Endothelial cell of umbilical vein (primary cell): ENCODE results near the gene SLC22A15. TPM values are rescaled to one million over a fixed set of nuclear protein-coding genes. Genes with fewer than 3 reads are reported as not detected.

Experiments used
- BruUV-seq: library from RNA; stranded (reverse); fragments of 400-500 nt; replicated peaks from 2 replicates; lab custom pipeline; 2021; lab: Mats Ljungman, UMichigan
- CTCF ChIA-PET: fragments of 300-600, 350-600 bp; sonication (Branson Sonifier 250); formaldehyde crosslinking; loops from one replicate; lab custom pipeline; 2021; ENCODE audit warnings: antibody characterized with exemption, inconsistent platforms; lab: Charles Lee
- POLR2A ChIA-PET: fragments of 300-600, 350-600 bp; sonication (Branson Sonifier 250); formaldehyde crosslinking; loops from one replicate; lab custom pipeline; 2021; ENCODE audit warnings: antibody characterized with exemption, inconsistent platforms; lab: Charles Lee
- DNase-seq: peaks from one replicate; pipeline ENCODE4 v3.0.0-alpha.2; 2011; ENCODE audit warnings: low read depth, low spot score
- FAIRE-seq: peaks from 2 replicates; lab custom pipeline; 2011; peaks lifted over from hg19 to GRCh38; lab: Jason Lieb, UNC
- H2AFZ ChIP-seq: 2 replicates; pipeline ENCODE4 v1.6.0; 2012; ENCODE audit warnings: low read depth, low read length, control low read depth, inconsistent platforms
- H3K27ac ChIP-seq: 2 replicates; pipeline ENCODE4 v1.5.1; 2011; ENCODE audit warnings: low read depth, mild to moderate bottlenecking, control low read depth, low read length, moderate library complexity; ENCODE audit not compliant: insufficient read depth
- H3K27me3 ChIP-seq, 2 experiments: 2 replicates each; pipeline versions ENCODE4 v1.6.0 to v1.6.1; 2011; ENCODE audit warnings: low read length in 2 of 2, mixed read lengths in 1 of 2; ENCODE audit not compliant: control insufficient read depth in 2 of 2, insufficient read depth in 2 of 2
- H3K36me3 ChIP-seq, 2 experiments: 2 replicates in 1 of 2; 3 replicates in 1 of 2; pipeline ENCODE4 v1.5.1; 2011; ENCODE audit warnings: low read length in 2 of 2, mild to moderate bottlenecking in 1 of 2, moderate library complexity in 1 of 2; ENCODE audit not compliant: control insufficient read depth in 2 of 2, insufficient read depth in 2 of 2; ENCODE audit errors: extremely low read depth in 1 of 2
- H3K4me1 ChIP-seq: 3 replicates; pipeline ENCODE4 v1.5.1; 2011; ENCODE audit warnings: mild to moderate bottlenecking, low read length; ENCODE audit not compliant: control insufficient read depth, insufficient read depth; ENCODE audit errors: extremely low read depth
- H3K4me2 ChIP-seq: 2 replicates; pipeline ENCODE4 v1.6.1; 2011; ENCODE audit warnings: low read length, control low read depth, mixed read lengths; ENCODE audit not compliant: insufficient read depth
- H3K4me3 ChIP-seq, 3 experiments: fragments of 200-600 bp in 1 of 3; sonication (generic), shearing (Covaris generic) in 1 of 3; replicated peaks in 1 of 3; 2 replicates each; pipeline ENCODE4 v1.5.1; 2011 to 2016; ENCODE audit warnings: control low read depth in 3 of 3, low read length in 3 of 3, mild to moderate bottlenecking in 2 of 3, inconsistent platforms in 1 of 3, low read depth in 1 of 3, moderate library complexity in 1 of 3; ENCODE audit not compliant: insufficient read depth in 1 of 3
- H3K79me2 ChIP-seq: 2 replicates; pipeline ENCODE4 v1.6.0; 2012; ENCODE audit warnings: low read length, inconsistent platforms; ENCODE audit not compliant: control insufficient read depth, insufficient read depth
- H3K9ac ChIP-seq: replicated peaks from 2 replicates; pipeline ENCODE3; 2011; ENCODE audit warnings: low read length, control low read depth; ENCODE audit not compliant: insufficient read depth; ENCODE audit errors: extremely low read depth
- H3K9me1 ChIP-seq: replicated peaks from 3 replicates; pipeline ENCODE4 v1.6.0; 2011; ENCODE audit warnings: mild to moderate bottlenecking, low read length; ENCODE audit not compliant: control insufficient read depth, insufficient read depth; ENCODE audit errors: extremely low read depth
- H3K9me3 ChIP-seq: replicated peaks from 2 replicates; pipeline ENCODE4 v1.5.1; 2012; ENCODE audit warnings: low read length, inconsistent platforms; ENCODE audit not compliant: control insufficient read depth, insufficient read depth
- H4K20me1 ChIP-seq: replicated peaks from 2 replicates; pipeline ENCODE3; 2011; ENCODE audit warnings: mild to moderate bottlenecking, low read length; ENCODE audit not compliant: control insufficient read depth, insufficient read depth; ENCODE audit errors: extremely low read depth
- CTCF ChIP-seq, 2 donors: IDR thresholded peaks; 1 replicate in 1 of 2; 2 replicates in 1 of 2; pipeline ENCODE4 v1.5.1; 2011; ENCODE audit warnings: low read length in 2 of 2, mild to moderate bottlenecking in 2 of 2, moderate library complexity in 2 of 2, control low read depth in 1 of 2, inconsistent platforms in 1 of 2, low read depth in 1 of 2; ENCODE audit not compliant: insufficient read depth in 1 of 2; ENCODE audit errors: extremely low read depth in 1 of 2
- EZH2 ChIP-seq: IDR thresholded peaks from 2 replicates; pipeline ENCODE4 v1.6.1; 2012; ENCODE audit warnings: borderline replicate concordance, low read depth, mild to moderate bottlenecking, moderate library complexity, low read length, inconsistent platforms; ENCODE audit not compliant: severe bottlenecking
- FOS ChIP-seq: IDR thresholded peaks from 2 replicates; pipeline ENCODE4 v1.6.1; 2011; ENCODE audit warnings: mild to moderate bottlenecking, low read length, moderate library complexity, borderline replicate concordance; ENCODE audit not compliant: insufficient read depth
- GATA2 ChIP-seq: IDR thresholded peaks from 2 replicates; pipeline ENCODE4 v1.7.0; 2011; ENCODE audit warnings: low read depth, mild to moderate bottlenecking, moderate library complexity, mixed read lengths, low read length; ENCODE audit not compliant: insufficient read length, insufficient read depth
- JUN ChIP-seq: IDR thresholded peaks from 2 replicates; pipeline ENCODE4 v1.6.1; 2011; ENCODE audit warnings: borderline replicate concordance, low read depth; ENCODE audit not compliant: insufficient read length, insufficient read depth
- MAX ChIP-seq: IDR thresholded peaks from 2 replicates; pipeline ENCODE4 v1.6.1; 2011; ENCODE audit not compliant: insufficient read depth, insufficient read length
- MYC ChIP-seq: IDR thresholded peaks from one replicate; pipeline ENCODE4 v1.6.1; 2011; ENCODE audit warnings: mild to moderate bottlenecking, low read depth, low read length
- POLR2A ChIP-seq: IDR thresholded peaks from 2 replicates; pipeline ENCODE4 v1.6.1; 2012; ENCODE audit warnings: low read depth, mild to moderate bottlenecking, control low read depth, low read length
- POLR2AphosphoS5 ChIP-seq: IDR thresholded peaks from 2 replicates; pipeline ENCODE4 v1.6.1; 2012; ENCODE audit warnings: low read depth, mild to moderate bottlenecking, control low read depth, low read length, moderate library complexity; ENCODE audit not compliant: insufficient read depth
- dilution Hi-C: fragments of 300-500 bp; cut with MboI; formaldehyde crosslinking; loops from one replicate; pipeline ENCODE4 v1.15.0; 2019; ENCODE audit warnings: low sequenced_read_pairs; ENCODE audit not compliant: extremely low pct_ligation_motif_present
- intact Hi-C: fragments of 100-400 bp; cut with micrococcal nuclease; formaldehyde crosslinking; loops from one replicate; pipeline ENCODE4 v1.10.0; 2022
- polyA plus RNA-seq, 4 experiments: library from polyadenylated mRNA; depleted of rRNA in 3 of 4; stranded (reverse) in 3 of 4; unstranded in 1 of 4; fragments of >200 nt; gene quantifications; 2 replicates each; pipeline versions ENCODE4 v1.2.1 to v1.2.3, GENCODE V29; 2011 to 2012; ENCODE audit warnings: missing spikeins in 1 of 4
- total RNA-seq: library from RNA; stranded (reverse); gene quantifications from 2 replicates; pipeline ENCODE4 v1.2.3, GENCODE V29; 2021

The SLC22A15 gene
- total and polyA plus RNA-seq, 2 donors (not counting 3 experiments of a cell fraction or from before 2014, with no cell fraction given), result 0.44 TPM; not detected in 1

GRCh38 chr1:115978292-115978941 lies 2.1 kb downstream of the SLC22A15 start:
- intact Hi-C loops (no loop called here), dilution Hi-C loops (no loop called here)
- no peaks in the 10 kb centered on the region for H3K9me3 ChIP-seq
- POLR2A ChIA-PET, result no interaction called here
- no peaks in the 10 kb centered on the region for H3K36me3 ChIP-seq
- H3K9ac ChIP-seq, result no peak overlapping the region
- H3K4me1 ChIP-seq, result peaks cover 3% of the 10 kb centered on the region
- BruUV-seq, result no TSS peak
- H3K27ac ChIP-seq, result no peak overlapping the region
- no peak overlapping the region for H3K4me2 ChIP-seq
- CTCF ChIA-PET, result interaction anchor here (2.6 kb wide), 1 partner anchor 170 kb away, joined by 18 read pairs; no protein-coding TSS in a partner anchor
- peaks cover 23 to 48% of the 10 kb centered on the region in 2 experiments for H3K27me3 ChIP-seq
- no peak for FAIRE-seq
- no peaks in the 10 kb centered on the region for H3K79me2 ChIP-seq
- no peak overlapping the region for H3K4me3 ChIP-seq
- no peak overlapping the region for H2AFZ ChIP-seq
- no peak for DNase-seq
- TF ChIP-seq MAX (no peak), FOS (no peak), EZH2 (no peak), POLR2A (no peak), MYC (no peak)
- H3K9me1 ChIP-seq, result no peaks in the 10 kb centered on the region
- no peaks in the 10 kb centered on the region for H4K20me1 ChIP-seq

GRCh38 chr1:115980156-115980555 lies 3.8 kb downstream of the SLC22A15 start:
- H3K9ac ChIP-seq, result no peak overlapping the region
- TF ChIP-seq POLR2A, result no peak
- TF ChIP-seq CTCF (IDR thresholded peaks at IDR 0.05; ENCODE audit: extremely low read depth in 1 of 2, insufficient read depth in 1 of 2, low read depth in 1 of 2, low read length in 2 of 2), result no peak
- TF ChIP-seq FOS, result no peak
- TF ChIP-seq MYC, result no peak
- TF ChIP-seq JUN, result no peak
- TF ChIP-seq GATA2, result no peak
- TF ChIP-seq POLR2AphosphoS5, result no peak
- TF ChIP-seq EZH2, result no peak
- no peak for TF ChIP-seq MAX
- no peak overlapping the region for H3K27ac ChIP-seq
- H3K36me3 ChIP-seq, result no peaks in the 10 kb centered on the region
- H3K4me2 ChIP-seq, result no peak overlapping the region
- BruUV-seq, result no TSS peak
- H4K20me1 ChIP-seq, result no peaks in the 10 kb centered on the region
- no peak for DNase-seq
- dilution Hi-C loops, result no loop called here
- peaks cover 3% of the 10 kb centered on the region for H3K4me1 ChIP-seq
- H3K27me3 ChIP-seq, result peaks cover 23 to 48% of the 10 kb centered on the region in 2 experiments
- H3K9me1 ChIP-seq, result no peaks in the 10 kb centered on the region
- no peak overlapping the region for H3K4me3 ChIP-seq
- intact Hi-C loops, result loop anchor here (10.0 kb wide), 1 partner anchor 335 kb away; the partner anchor contains the start of gene VANGL1
- FAIRE-seq, result no peak
- ChIA-PET CTCF (interaction anchor here (2.2 kb wide), 1 partner anchor 262 kb away, joined by 9 read pairs; no protein-coding TSS in a partner anchor), POLR2A (no interaction called here)
- H2AFZ ChIP-seq, result no peak overlapping the region
- H3K9me3 ChIP-seq, result no peaks in the 10 kb centered on the region
- H3K79me2 ChIP-seq, result no peaks in the 10 kb centered on the region
